GM23338 (cell line): Measurements from ENCODE around the gene ZNF784.

ENCODE experiments used
- CREB1 ChIP-seq: fragments of 250-450 bp; sonication (Bioruptor Pico); IDR thresholded peaks from 2 replicates; pipeline ENCODE4 v1.5.0; 2020; ENCODE audit warnings: low read depth, mild to moderate bottlenecking, moderate library complexity
- EZH2 ChIP-seq: fragments of 200-600 bp; sonication (generic); IDR thresholded peaks from one replicate; pipeline ENCODE4 v1.8.0; 2017; ENCODE audit warnings: antibody characterized with exemption, mild to moderate bottlenecking, low read depth; ENCODE audit not compliant: unreplicated experiment
- EZH2phosphoT487 ChIP-seq: fragments of 200-600 bp; sonication (generic); IDR thresholded peaks from one replicate; pipeline ENCODE4 v1.8.1; 2018; ENCODE audit warnings: antibody characterized with exemption; ENCODE audit not compliant: unreplicated experiment
- JUNB ChIP-seq: IDR thresholded peaks from one replicate; pipeline ENCODE4 v1.6.1; 2016; ENCODE audit warnings: antibody characterized with exemption; ENCODE audit not compliant: unreplicated experiment
- POLR2AphosphoS5 ChIP-seq: IDR thresholded peaks from 2 replicates; pipeline ENCODE4 v1.6.1; 2016; ENCODE audit warnings: antibody characterized with exemption, low read depth
- ZNF331 ChIP-seq: fragments of 250-450 bp; sonication (Bioruptor Pico); IDR thresholded peaks from 2 replicates; pipeline ENCODE4 v1.5.0; 2020; ENCODE audit warnings: low read depth, mild to moderate bottlenecking, moderate library complexity
- TF ChIP-seq, protein P1 (sequence below), 2 experiments: fragments of 200-600 bp in 1 of 2; sonication (generic) in 1 of 2; conservative IDR thresholded peaks; 2 replicates each; pipeline versions ENCODE4 v1.5.1 to v1.6.1; 2016 to 2017; ENCODE audit warnings: antibody characterized with exemption in 2 of 2, low read depth in 2 of 2, mild to moderate bottlenecking in 2 of 2, moderate library complexity in 1 of 2
- TF ChIP-seq, protein P2 (sequence below): IDR thresholded peaks from one replicate; pipeline ENCODE4 v1.6.1; 2018; ENCODE audit warnings: antibody characterized with exemption; ENCODE audit not compliant: unreplicated experiment

DNA sequence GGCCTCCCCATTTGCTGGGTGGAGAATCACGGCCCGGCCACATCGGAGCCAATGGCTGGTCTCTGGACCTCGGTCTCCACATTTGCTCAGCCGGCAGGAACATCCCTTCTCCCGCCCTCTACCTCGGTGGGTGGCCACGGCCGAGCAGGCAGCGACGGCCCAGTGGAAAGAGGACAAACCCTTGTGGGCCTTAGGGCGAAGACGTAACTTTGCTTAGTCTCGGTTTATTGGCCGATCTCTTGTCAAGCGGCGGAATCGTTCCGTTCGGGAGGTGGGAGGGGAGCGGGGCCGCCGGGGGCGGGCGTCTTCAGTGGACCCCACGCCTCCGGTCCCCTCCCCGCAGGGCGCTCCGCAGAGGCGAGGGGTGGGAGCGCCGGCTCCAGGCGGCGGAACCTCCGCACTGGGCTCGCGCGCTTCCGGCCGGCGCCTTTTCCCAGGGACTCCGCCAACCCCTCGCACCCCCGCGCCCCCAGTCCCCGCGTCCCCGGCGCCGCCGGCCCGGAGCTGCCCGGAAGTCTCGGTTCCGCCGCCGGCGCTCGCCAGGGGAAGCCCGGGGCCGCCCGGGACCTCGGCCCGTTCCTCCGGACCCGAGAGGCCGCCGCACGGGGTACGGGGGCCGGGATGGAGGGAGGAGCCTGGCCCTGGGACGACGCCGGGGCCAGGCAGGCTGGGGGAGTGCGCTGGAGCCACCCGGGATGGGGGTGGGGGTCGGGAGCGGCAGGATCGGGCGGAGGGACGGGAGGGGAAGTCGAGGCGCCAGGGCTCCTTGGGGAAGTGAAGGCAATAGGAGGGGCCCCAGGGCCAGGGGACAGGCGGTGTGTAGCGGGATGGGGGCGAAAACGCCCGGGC, 16.4 kb upstream of the ZNF784 start, which contains the start of gene ZNF580:
- TF ChIP-seq, protein P1, sequence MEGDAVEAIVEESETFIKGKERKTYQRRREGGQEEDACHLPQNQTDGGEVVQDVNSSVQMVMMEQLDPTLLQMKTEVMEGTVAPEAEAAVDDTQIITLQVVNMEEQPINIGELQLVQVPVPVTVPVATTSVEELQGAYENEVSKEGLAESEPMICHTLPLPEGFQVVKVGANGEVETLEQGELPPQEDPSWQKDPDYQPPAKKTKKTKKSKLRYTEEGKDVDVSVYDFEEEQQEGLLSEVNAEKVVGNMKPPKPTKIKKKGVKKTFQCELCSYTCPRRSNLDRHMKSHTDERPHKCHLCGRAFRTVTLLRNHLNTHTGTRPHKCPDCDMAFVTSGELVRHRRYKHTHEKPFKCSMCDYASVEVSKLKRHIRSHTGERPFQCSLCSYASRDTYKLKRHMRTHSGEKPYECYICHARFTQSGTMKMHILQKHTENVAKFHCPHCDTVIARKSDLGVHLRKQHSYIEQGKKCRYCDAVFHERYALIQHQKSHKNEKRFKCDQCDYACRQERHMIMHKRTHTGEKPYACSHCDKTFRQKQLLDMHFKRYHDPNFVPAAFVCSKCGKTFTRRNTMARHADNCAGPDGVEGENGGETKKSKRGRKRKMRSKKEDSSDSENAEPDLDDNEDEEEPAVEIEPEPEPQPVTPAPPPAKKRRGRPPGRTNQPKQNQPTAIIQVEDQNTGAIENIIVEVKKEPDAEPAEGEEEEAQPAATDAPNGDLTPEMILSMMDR (conservative IDR thresholded peaks at IDR 0.05; ENCODE audit: low read depth in 2 of 2): no peak
- TF ChIP-seq, protein P2, sequence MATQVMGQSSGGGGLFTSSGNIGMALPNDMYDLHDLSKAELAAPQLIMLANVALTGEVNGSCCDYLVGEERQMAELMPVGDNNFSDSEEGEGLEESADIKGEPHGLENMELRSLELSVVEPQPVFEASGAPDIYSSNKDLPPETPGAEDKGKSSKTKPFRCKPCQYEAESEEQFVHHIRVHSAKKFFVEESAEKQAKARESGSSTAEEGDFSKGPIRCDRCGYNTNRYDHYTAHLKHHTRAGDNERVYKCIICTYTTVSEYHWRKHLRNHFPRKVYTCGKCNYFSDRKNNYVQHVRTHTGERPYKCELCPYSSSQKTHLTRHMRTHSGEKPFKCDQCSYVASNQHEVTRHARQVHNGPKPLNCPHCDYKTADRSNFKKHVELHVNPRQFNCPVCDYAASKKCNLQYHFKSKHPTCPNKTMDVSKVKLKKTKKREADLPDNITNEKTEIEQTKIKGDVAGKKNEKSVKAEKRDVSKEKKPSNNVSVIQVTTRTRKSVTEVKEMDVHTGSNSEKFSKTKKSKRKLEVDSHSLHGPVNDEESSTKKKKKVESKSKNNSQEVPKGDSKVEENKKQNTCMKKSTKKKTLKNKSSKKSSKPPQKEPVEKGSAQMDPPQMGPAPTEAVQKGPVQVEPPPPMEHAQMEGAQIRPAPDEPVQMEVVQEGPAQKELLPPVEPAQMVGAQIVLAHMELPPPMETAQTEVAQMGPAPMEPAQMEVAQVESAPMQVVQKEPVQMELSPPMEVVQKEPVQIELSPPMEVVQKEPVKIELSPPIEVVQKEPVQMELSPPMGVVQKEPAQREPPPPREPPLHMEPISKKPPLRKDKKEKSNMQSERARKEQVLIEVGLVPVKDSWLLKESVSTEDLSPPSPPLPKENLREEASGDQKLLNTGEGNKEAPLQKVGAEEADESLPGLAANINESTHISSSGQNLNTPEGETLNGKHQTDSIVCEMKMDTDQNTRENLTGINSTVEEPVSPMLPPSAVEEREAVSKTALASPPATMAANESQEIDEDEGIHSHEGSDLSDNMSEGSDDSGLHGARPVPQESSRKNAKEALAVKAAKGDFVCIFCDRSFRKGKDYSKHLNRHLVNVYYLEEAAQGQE: no peak
- TF ChIP-seq POLR2AphosphoS5 (no peak; the same call in 1 of the 2 replicates), EZH2 (no peak), EZH2phosphoT487 (no peak), CREB1 (CRISPR knock-in tag) (no peak; the same call in 1 of the 2 replicates), ZNF331 (no peak), JUNB (no peak)
